Measurements from ENCODE around the gene TMSB4X. TPM values are rescaled to one million over a fixed set of nuclear protein-coding genes. Genes with fewer than 3 reads are reported as not detected.

The TMSB4X gene
- total and polyA plus RNA-seq, 2 of the 8 experiments (the other 6 are each of a cell fraction or from before 2014, with no cell fraction given) = 2,063 to 2,112 TPM

DNA sequence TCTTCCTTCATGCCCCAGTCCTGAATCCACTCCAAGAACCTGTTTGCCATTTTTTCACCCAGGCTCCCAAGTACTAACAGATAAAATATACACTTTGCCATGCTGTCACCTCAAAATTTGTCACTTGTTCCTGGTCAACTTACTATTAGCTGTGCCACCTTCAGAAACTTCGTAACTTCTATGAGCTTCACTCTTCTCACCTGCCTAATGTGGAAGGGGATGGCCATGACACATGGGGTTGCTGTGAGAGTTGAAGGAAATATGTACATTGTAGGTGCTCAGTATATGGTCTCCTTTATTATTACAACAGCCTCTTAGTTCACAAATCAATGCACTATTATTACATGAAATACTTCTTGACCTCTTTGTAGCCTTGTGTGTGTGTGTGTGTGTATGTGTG, 10.4 kb downstream of the TMSB4X start:
- no peak overlapping the region for H3K9ac ChIP-seq (replicated peaks in 1 of 4; ENCODE audit: extremely low read depth in 1 of 4, low read depth in 3 of 4, low read length in 3 of 4)
- no peak overlapping the region for H2BK120ac ChIP-seq (replicated peaks; ENCODE audit: low read depth, low read length)
- no peaks in the 10 kb centered on the region for H3K4me1 ChIP-seq (replicated peaks in 1 of 4; ENCODE audit: control insufficient read depth in 3 of 4, insufficient read depth in 4 of 4, low read length in 3 of 4)
- 100% methylated on average over 1 of the region's 1 CpG; no CpG with 5 or more reads in 1 of the 2 experiments for WGBS, 2 experiments (ENCODE audit: extremely low coverage in 1 of 2, insufficient coverage in 1 of 2, insufficient read length in 1 of 2, insufficient replicate concordance in 2 of 2, low coverage in 1 of 2, low lambda C conversion rate in 2 of 2, missing lambda C conversion rate in 1 of 2)
- DNase-seq (ENCODE audit: low read depth in 1 of 2, low spot score in 2 of 2) = no peak
- POLR2A ChIA-PET (ENCODE audit: partially characterized antibody) = interaction anchor here (0.6 to 0.9 kb wide), 2 partner anchors 9 to 11 kb away, joined by 3 read pairs; no protein-coding TSS in a partner anchor
- no peaks in the 10 kb centered on the region for H3K79me1 ChIP-seq (ENCODE audit: low read depth, low read length)
- H3K9me3 ChIP-seq (ENCODE audit: insufficient read depth in 2 of 2, low read depth in 1 of 2, low read length in 1 of 2) = no peaks in the 10 kb centered on the region
- H3K27me3 ChIP-seq (replicated peaks in 1 of 4; ENCODE audit: control insufficient read depth in 3 of 4, extremely low read depth in 1 of 4, insufficient read depth in 3 of 4, low read length in 3 of 4) = no peaks in the 10 kb centered on the region
- no peak overlapping the region for H3K4ac ChIP-seq (replicated peaks; ENCODE audit: insufficient read length, low read depth, low read length)
- no peak overlapping the region for H2AK5ac ChIP-seq (ENCODE audit: low read depth, low read length)
- no peak overlapping the region for H3K23ac ChIP-seq (ENCODE audit: insufficient read length)
- no peak overlapping the region for H3K18ac ChIP-seq (ENCODE audit: extremely low read depth, low read length)
- no peaks in the 10 kb centered on the region for H3K79me2 ChIP-seq (ENCODE audit: control insufficient read depth in 1 of 2, insufficient read depth in 2 of 2, low read length in 2 of 2)
- H4K8ac ChIP-seq (ENCODE audit: extremely low read depth, insufficient read depth, low read length) = no peak overlapping the region
- H2BK20ac ChIP-seq (ENCODE audit: low read length) = no peak overlapping the region
- no peaks in the 10 kb centered on the region for H3K23me2 ChIP-seq (ENCODE audit: low read depth, low read length)
- H4K20me1 ChIP-seq (replicated peaks in 1 of 2; ENCODE audit: control insufficient read depth in 1 of 2, insufficient read depth in 2 of 2, low read length in 2 of 2) = no peaks in the 10 kb centered on the region
- H2AFZ ChIP-seq (ENCODE audit: low read length) = no peak overlapping the region
- TF ChIP-seq SUZ12 (IDR thresholded peaks at IDR 0.05; ENCODE audit: low read length) (no peak), JUN (IDR thresholded peaks at IDR 0.05; ENCODE audit: low read depth, low read length) (no peak), SIN3A (conservative IDR thresholded peaks at IDR 0.05 in 1 of 2, IDR thresholded peaks at IDR 0.05 in 1 of 2; ENCODE audit: low read depth in 1 of 2, low read length in 2 of 2) (no peak), KDM1A (IDR thresholded peaks at IDR 0.05; ENCODE audit: borderline replicate concordance, low read length) (no peak)
- no peak overlapping the region for H3K4me2 ChIP-seq (ENCODE audit: insufficient read depth in 1 of 2, low read depth in 2 of 2, low read length in 2 of 2)
- CTCF ChIA-PET (ENCODE audit: partially characterized antibody) = no interaction called here
- H2BK15ac ChIP-seq (ENCODE audit: low read length) = no peak overlapping the region
- no peak overlapping the region for H3K27ac ChIP-seq (ENCODE audit: low read depth, low read length)
- no peak for FAIRE-seq
- no peak overlapping the region for H3K14ac ChIP-seq (ENCODE audit: insufficient read length)
- H3K36me3 ChIP-seq (ENCODE audit: control insufficient read depth in 2 of 4, insufficient read depth in 4 of 4, low read length in 3 of 4) = no peaks in the 10 kb centered on the region
- no peak overlapping the region for H3K56ac ChIP-seq (replicated peaks; ENCODE audit: insufficient read length, low read depth, low read length)
- H4K91ac ChIP-seq (replicated peaks; ENCODE audit: insufficient read length, low read length) = no peak overlapping the region
- H4K5ac ChIP-seq (ENCODE audit: insufficient read length, low read depth, low read length) = no peak overlapping the region
- H2BK12ac ChIP-seq (ENCODE audit: low read depth, low read length) = no peak overlapping the region
- H2BK5ac ChIP-seq (ENCODE audit: low read depth, low read length) = no peak overlapping the region
- H3K4me3 ChIP-seq (ENCODE audit: extremely low read depth in 1 of 4, insufficient read depth in 2 of 4, low read depth in 3 of 4, low read length in 4 of 4) = no peak overlapping the region

Data from H1 (cell line).